Stimulated activated CD8-positive, alpha-beta memory T cell treated with anti-CD3 and anti-CD28 coated beads, Interleukin-7, amount 100 ng/mL, for 4 hours (primary cell): ENCODE data around the gene KCNMA1.

ENCODE experiments used
- DNase-seq, 2 donors: peaks; one replicate each; pipeline ENCODE4 v3.0.0-alpha.2; 2020; ENCODE audit warnings: low read depth in 2 of 2

The KCNMA1 gene

GRCh38 chr10:77274046-77274795 lies 363.4 kb downstream of the KCNMA1 start:
- no peak for DNase-seq

GRCh38 chr10:77269163-77269562 lies 368.4 kb downstream of the KCNMA1 start:
- DNase-seq, result no peak

- no peak for DNase-seq
Measured at GRCh38 chr10:77268721-77269120, 368.9 kb downstream of the KCNMA1 start.

- DNase-seq, result no peak
Measured at GRCh38 chr10:77267703-77268675, 369.6 kb downstream of the KCNMA1 start.

- DNase-seq, result no peak
Measured at GRCh38 chr10:77266242-77266641, 371.4 kb downstream of the KCNMA1 start.

- DNase-seq, result no peak
Measured at GRCh38 chr10:77264527-77264926, 373.1 kb downstream of the KCNMA1 start.

- no peak for DNase-seq
Measured at GRCh38 chr10:77264107-77264506, 373.5 kb downstream of the KCNMA1 start.

GRCh38 chr10:77263700-77264099 lies 373.9 kb downstream of the KCNMA1 start:
- DNase-seq, result no peak

GRCh38 chr10:77261146-77261545 lies 376.5 kb downstream of the KCNMA1 start:
- no peak for DNase-seq

GRCh38 chr10:77259171-77259874 lies 378.3 kb downstream of the KCNMA1 start:
- DNase-seq, result no peak

- DNase-seq, result no peak
Measured at GRCh38 chr10:77256346-77256745, 381.3 kb downstream of the KCNMA1 start.

GRCh38 chr10:77253556-77254064 lies 384.0 kb downstream of the KCNMA1 start:
- no peak for DNase-seq

GRCh38 chr10:77253147-77253545 lies 384.5 kb downstream of the KCNMA1 start:
- no peak for DNase-seq

- no peak for DNase-seq
Measured at GRCh38 chr10:77252380-77253146, 385.0 kb downstream of the KCNMA1 start.

GRCh38 chr10:77251297-77252013 lies 386.2 kb downstream of the KCNMA1 start:
- DNase-seq, result no peak

- DNase-seq, result no peak
Measured at GRCh38 chr10:77249901-77250459, 387.6 kb downstream of the KCNMA1 start.

- no peak for DNase-seq
Measured at GRCh38 chr10:77248104-77248790, 389.4 kb downstream of the KCNMA1 start.

GRCh38 chr10:77247031-77247990 lies 390.3 kb downstream of the KCNMA1 start:
- no peak for DNase-seq
